Measurements from ENCODE around the gene PNPO.

PNPO gene

DNA sequence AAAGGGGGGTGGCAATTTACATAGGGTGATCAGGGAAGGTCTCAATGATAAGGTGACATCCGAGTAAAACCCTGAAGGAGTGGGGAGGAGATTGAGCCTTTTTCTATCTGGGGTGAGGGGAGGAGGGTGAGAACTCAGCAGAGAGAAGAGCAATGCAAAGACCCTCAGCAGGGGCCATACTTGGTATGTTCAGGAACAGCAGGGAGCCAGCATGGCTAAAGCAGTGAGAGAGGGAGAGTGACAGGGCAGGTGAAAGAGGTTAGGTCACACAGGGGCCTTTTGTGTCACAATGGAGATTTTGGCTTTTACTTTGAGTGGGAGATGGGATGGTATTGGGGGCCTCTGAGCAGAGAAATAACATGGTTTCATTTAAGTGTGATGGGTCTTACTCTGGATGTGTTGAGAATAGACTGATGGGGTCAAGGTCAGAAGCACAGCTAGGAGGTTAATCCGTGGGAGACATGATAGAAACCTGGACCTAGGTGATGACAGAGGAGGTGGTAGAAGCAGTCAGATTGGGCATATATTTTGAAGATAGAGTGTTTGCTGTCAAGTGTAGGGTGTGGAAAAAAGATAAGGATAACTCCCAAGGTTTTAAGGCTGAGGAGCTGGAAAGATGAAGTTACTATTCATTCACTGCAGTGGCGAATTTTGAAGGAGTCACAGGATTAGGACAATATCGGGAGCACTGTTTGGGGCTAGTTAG, 39.2 kb upstream of the PNPO start:
- peaks cover 12% of the 10 kb centered on the region for H3K4me1 ChIP-seq (ENCODE audit: control insufficient read depth, insufficient read depth, low read length, unreplicated experiment)
- H3K27me3 ChIP-seq (ENCODE audit: insufficient read depth, low read length), result no peaks in the 10 kb centered on the region
- no peak overlapping the region for H3K4me3 ChIP-seq (ENCODE audit: low read depth, low read length)

DNA sequence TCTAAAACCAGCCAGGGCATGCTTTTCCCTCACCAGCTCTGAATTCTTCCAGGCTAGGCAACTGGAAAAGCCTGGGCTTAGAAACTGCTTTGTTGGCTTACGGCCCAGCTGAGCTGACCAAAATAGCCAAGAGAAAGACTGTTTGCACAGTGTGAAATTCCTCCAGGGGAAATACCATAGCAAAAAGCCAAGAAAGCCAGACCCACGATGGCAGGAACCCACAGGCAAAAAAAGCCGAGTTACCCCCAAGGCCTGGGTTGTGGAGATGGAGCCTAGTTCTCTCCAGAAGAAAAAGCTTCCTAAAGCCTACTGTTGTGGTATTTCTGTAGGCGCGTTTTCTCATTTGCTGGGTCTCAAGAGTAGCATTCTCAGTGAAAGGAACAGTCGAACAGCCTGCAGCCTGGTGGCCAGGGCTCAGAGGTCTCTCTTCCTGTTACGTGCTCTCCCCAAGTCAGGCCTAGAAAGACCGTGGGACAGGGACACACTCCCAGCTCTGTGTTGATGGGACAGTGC, 36.1 kb upstream of the PNPO start:
- no peak overlapping the region for H3K27ac ChIP-seq (ENCODE audit: low read depth, low read length)
- no peak overlapping the region for H3K4me3 ChIP-seq (ENCODE audit: low read depth, low read length)
- no peaks in the 10 kb centered on the region for H3K36me3 ChIP-seq (ENCODE audit: insufficient read depth, low read length)
- no peaks in the 10 kb centered on the region for H3K27me3 ChIP-seq (ENCODE audit: insufficient read depth, low read length)
- H3K4me1 ChIP-seq (ENCODE audit: control insufficient read depth, insufficient read depth, low read length, unreplicated experiment), result peaks cover 9% of the 10 kb centered on the region
- H2AFZ ChIP-seq (ENCODE audit: low read length, unreplicated experiment), result no peak overlapping the region
- peaks cover 3% of the 10 kb centered on the region for H3K79me2 ChIP-seq (ENCODE audit: control insufficient read depth, insufficient read depth, low read length, unreplicated experiment)

More for the DNA sequence above, 39.2 kb upstream of the PNPO start:
- H3K27ac ChIP-seq (ENCODE audit: low read depth, low read length), result no peak overlapping the region
- peaks cover 10% of the 10 kb centered on the region for H3K79me2 ChIP-seq (ENCODE audit: control insufficient read depth, insufficient read depth, low read length, unreplicated experiment)
- H3K36me3 ChIP-seq (ENCODE audit: insufficient read depth, low read length), result no peaks in the 10 kb centered on the region
- H2AFZ ChIP-seq (ENCODE audit: low read length, unreplicated experiment), result no peak overlapping the region

DNA sequence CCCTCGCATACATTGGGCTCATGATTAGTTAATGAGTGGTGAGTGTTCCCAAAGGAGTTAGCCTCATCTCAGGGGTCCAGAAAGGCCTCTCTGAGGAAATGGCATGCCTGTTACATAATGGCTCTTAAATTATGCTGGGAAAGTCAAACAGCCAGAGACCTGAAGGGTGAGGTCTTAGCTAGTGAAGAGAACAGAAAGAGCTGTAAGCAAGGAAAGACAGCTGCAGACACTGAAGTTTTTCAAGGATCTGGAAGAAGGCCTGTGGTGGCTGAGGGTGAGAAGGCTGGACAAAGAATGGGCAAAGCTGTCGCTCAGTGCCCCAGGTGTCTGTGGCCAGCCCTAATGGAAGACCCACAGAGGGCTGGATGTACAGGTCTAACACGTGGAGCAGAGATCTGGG, 34.9 kb upstream of the PNPO start:
- Histone ChIP-seq H3K27ac (ENCODE audit: low read depth, low read length) (no peak overlapping the region), H3K79me2 (ENCODE audit: control insufficient read depth, insufficient read depth, low read length, unreplicated experiment) (peaks cover 3% of the 10 kb centered on the region), H3K4me1 (ENCODE audit: control insufficient read depth, insufficient read depth, low read length, unreplicated experiment) (peaks cover 9% of the 10 kb centered on the region), H3K4me3 (ENCODE audit: low read depth, low read length) (no peak overlapping the region), H3K27me3 (ENCODE audit: insufficient read depth, low read length) (no peaks in the 10 kb centered on the region), H3K36me3 (ENCODE audit: insufficient read depth, low read length) (no peaks in the 10 kb centered on the region), H2AFZ (ENCODE audit: low read length, unreplicated experiment) (no peak overlapping the region)

DNA sequence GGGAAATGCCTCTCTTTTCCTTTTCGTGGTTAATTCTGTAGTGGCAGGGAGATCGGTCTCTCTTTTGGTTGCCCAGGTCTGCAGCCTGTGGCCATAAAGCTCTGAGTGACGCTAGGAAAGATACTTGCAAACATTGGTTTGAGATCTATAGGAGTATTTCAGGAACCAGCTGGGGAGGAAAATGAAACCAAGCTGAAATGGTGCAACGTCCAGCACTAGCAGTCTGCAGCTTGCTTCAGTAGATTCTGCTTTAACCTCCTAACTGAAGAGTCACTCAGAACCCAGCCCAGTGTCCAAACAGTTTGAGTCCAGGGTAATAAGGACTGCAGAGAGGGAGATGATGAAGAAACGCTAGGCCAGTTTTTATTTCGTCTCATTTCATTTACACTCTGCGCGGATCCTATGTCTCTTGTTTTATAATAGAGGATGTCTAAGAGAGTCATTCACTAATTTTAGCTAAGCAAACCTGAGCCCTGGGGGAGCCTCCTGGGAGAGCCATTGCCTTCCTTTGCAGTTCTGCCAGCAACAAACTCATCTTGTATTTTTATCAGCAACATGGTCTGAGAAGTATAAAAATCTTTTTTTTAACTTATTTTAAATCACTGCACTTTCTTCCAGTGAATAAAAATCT, 33.3 kb upstream of the PNPO start:
- Histone ChIP-seq H3K4me1 (ENCODE audit: control insufficient read depth, insufficient read depth, low read length, unreplicated experiment) (peaks cover 9% of the 10 kb centered on the region), H2AFZ (ENCODE audit: low read length, unreplicated experiment) (no peak overlapping the region), H3K27ac (ENCODE audit: low read depth, low read length) (no peak overlapping the region), H3K79me2 (ENCODE audit: control insufficient read depth, insufficient read depth, low read length, unreplicated experiment) (peaks cover 3% of the 10 kb centered on the region), H3K27me3 (ENCODE audit: insufficient read depth, low read length) (no peaks in the 10 kb centered on the region), H3K36me3 (ENCODE audit: insufficient read depth, low read length) (no peaks in the 10 kb centered on the region), H3K4me3 (ENCODE audit: low read depth, low read length) (peak overlapping the region; percentile 61)

DNA sequence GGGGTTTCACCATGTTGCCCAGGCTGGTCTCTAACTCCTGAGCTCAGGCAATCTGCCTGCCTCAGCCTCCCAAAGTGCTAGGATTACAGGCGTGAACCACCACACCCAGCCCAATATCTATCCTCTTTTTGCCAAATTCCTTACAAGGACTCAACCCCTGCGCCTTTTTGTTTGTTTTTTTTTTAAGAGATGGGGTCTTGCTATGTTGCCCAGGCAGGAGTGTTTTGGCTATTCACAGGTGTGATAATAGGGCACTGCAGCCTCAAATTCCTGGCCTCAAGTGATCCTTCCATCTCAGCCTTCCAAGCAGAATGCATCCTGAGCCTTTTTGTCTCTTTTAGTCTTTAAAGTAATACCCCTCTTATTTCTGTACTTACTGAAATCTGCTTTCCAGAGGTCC, 28.3 kb upstream of the PNPO start:
- Histone ChIP-seq H3K4me1 (ENCODE audit: control insufficient read depth, insufficient read depth, low read length, unreplicated experiment) (peaks cover 8% of the 10 kb centered on the region), H3K27ac (ENCODE audit: low read depth, low read length) (no peak overlapping the region), H3K36me3 (ENCODE audit: insufficient read depth, low read length) (no peaks in the 10 kb centered on the region), H2AFZ (ENCODE audit: low read length, unreplicated experiment) (no peak overlapping the region), H3K4me3 (ENCODE audit: low read depth, low read length) (no peak overlapping the region), H3K27me3 (ENCODE audit: insufficient read depth, low read length) (no peaks in the 10 kb centered on the region), H3K79me2 (ENCODE audit: control insufficient read depth, insufficient read depth, low read length, unreplicated experiment) (no peaks in the 10 kb centered on the region)

DNA sequence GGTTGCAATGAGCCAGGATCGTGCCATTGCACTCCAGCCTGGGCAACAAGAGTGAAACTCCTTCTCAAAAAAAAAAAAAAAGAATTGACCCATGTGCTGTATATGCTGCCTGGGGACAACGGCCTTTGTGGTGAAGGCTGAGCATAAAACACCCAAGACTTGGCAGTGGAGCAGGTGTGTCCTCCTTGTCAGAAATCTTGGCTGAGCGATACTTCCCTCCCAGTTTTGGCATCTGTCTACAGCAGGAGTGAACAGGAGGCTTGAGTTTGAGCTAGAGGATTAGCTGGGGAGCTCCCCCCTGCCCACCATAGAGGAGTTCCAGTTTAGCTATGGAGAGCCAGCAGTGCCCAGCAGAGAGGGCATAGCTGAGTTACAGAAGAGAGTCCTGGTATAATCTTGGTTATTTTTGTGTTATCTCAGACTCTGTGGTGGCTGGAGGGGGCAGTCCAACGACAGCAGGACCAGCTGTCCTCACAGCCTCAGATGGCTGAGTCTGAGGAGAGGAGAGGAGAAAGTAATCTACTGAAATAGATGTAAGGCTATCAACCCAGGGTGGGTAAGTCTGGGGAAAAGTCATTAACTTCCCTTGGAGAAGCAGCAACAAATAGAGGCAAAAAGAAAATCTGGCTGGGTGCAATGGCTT, 26.9 kb upstream of the PNPO start:
- Histone ChIP-seq H2AFZ (ENCODE audit: low read length, unreplicated experiment) (no peak overlapping the region), H3K4me3 (ENCODE audit: low read depth, low read length) (no peak overlapping the region), H3K27me3 (ENCODE audit: insufficient read depth, low read length) (no peaks in the 10 kb centered on the region), H3K27ac (ENCODE audit: low read depth, low read length) (no peak overlapping the region), H3K79me2 (ENCODE audit: control insufficient read depth, insufficient read depth, low read length, unreplicated experiment) (no peaks in the 10 kb centered on the region), H3K36me3 (ENCODE audit: insufficient read depth, low read length) (no peaks in the 10 kb centered on the region), H3K4me1 (ENCODE audit: control insufficient read depth, insufficient read depth, low read length, unreplicated experiment) (peaks cover 11% of the 10 kb centered on the region)

DNA sequence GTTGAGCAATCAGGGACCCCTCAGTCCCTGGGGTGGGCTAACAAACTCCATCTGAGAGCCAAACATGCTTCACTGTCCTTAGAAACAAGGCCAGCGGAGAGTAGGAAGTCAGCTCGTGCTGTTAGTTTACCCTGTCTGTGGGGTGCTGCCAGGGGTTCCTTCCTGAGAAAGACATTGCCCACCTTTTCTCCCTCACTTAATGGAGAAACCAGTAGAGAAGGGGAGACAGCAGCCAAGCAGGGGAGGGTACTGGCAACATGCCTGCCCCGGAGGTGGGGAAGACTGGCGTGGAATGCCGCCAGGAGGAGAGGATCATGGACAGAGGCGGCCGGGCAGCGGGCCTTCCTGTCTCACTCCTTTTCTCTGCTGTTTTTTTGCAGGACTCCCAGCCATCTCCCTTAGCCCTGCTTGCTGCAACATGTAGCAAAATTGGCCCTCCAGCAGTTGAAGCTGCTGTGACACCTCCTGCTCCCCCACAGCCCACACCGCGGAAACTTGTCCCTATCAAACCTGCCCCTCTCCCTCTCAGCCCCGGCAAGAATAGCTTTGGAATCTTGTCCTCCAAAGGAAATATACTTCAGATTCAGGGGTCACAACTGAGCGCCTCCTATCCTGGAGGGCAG, 25.5 kb upstream of the PNPO start:
- no peak overlapping the region for H2AFZ ChIP-seq (ENCODE audit: low read length, unreplicated experiment)
- peaks cover 11% of the 10 kb centered on the region for H3K4me1 ChIP-seq (ENCODE audit: control insufficient read depth, insufficient read depth, low read length, unreplicated experiment)
- H3K4me3 ChIP-seq (ENCODE audit: low read depth, low read length), result no peak overlapping the region
- H3K79me2 ChIP-seq (ENCODE audit: control insufficient read depth, insufficient read depth, low read length, unreplicated experiment), result no peaks in the 10 kb centered on the region
- no peaks in the 10 kb centered on the region for H3K27me3 ChIP-seq (ENCODE audit: insufficient read depth, low read length)
- H3K27ac ChIP-seq (ENCODE audit: low read depth, low read length), result no peak overlapping the region
- H3K36me3 ChIP-seq (ENCODE audit: insufficient read depth, low read length), result no peaks in the 10 kb centered on the region

DNA sequence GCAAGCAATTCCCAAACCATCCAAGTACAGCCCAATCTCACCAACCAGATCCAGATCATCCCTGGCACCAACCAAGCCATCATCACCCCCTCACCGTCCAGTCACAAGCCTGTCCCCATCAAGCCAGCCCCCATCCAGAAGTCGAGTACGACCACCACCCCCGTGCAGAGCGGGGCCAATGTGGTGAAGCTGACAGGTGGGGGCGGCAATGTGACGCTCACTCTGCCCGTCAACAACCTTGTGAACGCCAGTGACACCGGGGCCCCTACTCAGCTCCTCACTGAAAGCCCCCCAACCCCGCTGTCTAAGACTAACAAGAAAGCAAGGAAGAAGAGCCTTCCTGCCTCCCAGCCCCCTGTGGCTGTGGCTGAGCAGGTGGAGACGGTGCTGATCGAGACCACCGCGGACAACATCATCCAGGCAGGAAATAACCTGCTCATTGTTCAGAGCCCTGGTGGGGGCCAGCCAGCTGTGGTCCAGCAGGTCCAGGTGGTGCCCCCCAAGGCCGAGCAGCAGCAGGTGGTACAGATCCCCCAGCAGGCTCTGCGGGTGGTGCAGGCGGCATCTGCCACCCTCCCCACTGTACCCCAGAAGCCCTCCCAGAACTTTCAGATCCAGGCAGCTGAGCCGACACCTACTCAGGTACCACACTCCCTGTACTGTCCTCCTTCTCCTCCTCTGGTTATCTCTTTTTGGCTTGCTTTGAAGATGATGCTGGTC, 24.7 kb upstream of the PNPO start:
- Histone ChIP-seq H3K4me1 (ENCODE audit: control insufficient read depth, insufficient read depth, low read length, unreplicated experiment) (peaks cover 11% of the 10 kb centered on the region), H3K79me2 (ENCODE audit: control insufficient read depth, insufficient read depth, low read length, unreplicated experiment) (no peaks in the 10 kb centered on the region), H3K27me3 (ENCODE audit: insufficient read depth, low read length) (no peaks in the 10 kb centered on the region), H3K4me3 (ENCODE audit: low read depth, low read length) (no peak overlapping the region), H2AFZ (ENCODE audit: low read length, unreplicated experiment) (no peak overlapping the region), H3K36me3 (ENCODE audit: insufficient read depth, low read length) (no peaks in the 10 kb centered on the region), H3K27ac (ENCODE audit: low read depth, low read length) (no peak overlapping the region)

DNA sequence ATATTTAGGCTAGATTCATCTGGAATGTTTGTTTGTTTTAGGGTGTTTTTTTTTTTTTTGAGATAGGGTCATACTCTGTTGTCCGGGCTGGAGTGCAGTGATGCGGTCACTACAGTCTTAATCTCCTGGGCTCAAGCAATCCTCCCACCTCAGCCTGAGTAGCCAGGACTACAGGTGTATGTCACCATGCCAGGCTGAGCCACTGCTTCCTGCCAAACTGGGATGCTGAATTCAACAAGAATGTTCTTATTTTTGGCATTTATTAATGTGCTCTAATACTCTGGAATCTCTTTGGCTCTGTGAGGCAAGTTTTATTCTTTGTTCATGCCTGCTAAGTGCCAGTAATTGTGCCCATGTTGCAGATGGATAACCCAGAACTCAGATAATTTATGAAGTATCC, 23.8 kb upstream of the PNPO start:
- H2AFZ ChIP-seq (ENCODE audit: low read length, unreplicated experiment), result no peak overlapping the region
- H3K79me2 ChIP-seq (ENCODE audit: control insufficient read depth, insufficient read depth, low read length, unreplicated experiment), result no peaks in the 10 kb centered on the region
- peaks cover 11% of the 10 kb centered on the region for H3K4me1 ChIP-seq (ENCODE audit: control insufficient read depth, insufficient read depth, low read length, unreplicated experiment)
- no peak overlapping the region for H3K4me3 ChIP-seq (ENCODE audit: low read depth, low read length)
- H3K27me3 ChIP-seq (ENCODE audit: insufficient read depth, low read length), result no peaks in the 10 kb centered on the region
- no peak overlapping the region for H3K27ac ChIP-seq (ENCODE audit: low read depth, low read length)
- H3K36me3 ChIP-seq (ENCODE audit: insufficient read depth, low read length), result no peaks in the 10 kb centered on the region

DNA sequence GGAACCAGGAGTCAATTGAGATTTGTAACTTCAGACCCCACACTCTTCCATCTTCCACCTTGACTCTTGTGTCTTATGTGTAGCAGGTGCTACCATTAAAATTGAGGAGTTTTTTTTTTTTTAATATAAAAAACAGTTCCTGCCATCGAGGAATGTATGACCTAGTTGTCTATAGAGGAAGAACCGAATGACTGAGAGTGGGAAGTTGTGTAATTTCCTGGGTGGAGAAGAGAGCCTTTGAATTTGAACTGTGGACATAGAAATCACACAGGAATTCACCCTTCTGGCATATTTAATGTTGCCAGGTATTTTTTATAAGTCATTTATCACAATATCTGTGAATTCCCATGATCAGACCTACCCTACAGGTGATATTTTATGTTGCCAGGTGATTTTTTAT, 23.4 kb upstream of the PNPO start:
- Histone ChIP-seq H3K27ac (ENCODE audit: low read depth, low read length) (no peak overlapping the region), H3K4me3 (ENCODE audit: low read depth, low read length) (no peak overlapping the region), H3K4me1 (ENCODE audit: control insufficient read depth, insufficient read depth, low read length, unreplicated experiment) (peaks cover 11% of the 10 kb centered on the region), H2AFZ (ENCODE audit: low read length, unreplicated experiment) (no peak overlapping the region), H3K27me3 (ENCODE audit: insufficient read depth, low read length) (no peaks in the 10 kb centered on the region), H3K36me3 (ENCODE audit: insufficient read depth, low read length) (no peaks in the 10 kb centered on the region), H3K79me2 (ENCODE audit: control insufficient read depth, insufficient read depth, low read length, unreplicated experiment) (no peaks in the 10 kb centered on the region)

Data from ACC112 (cell line).